Measurements from ENCODE around the gene OPHN1. TPM values are rescaled to one million over a fixed set of nuclear protein-coding genes. Genes with fewer than 3 reads are reported as not detected.
"Not testable (repeated sequence)": the region's sequence is repeated elsewhere in the genome, so short reads cannot be mapped to it uniquely, and the experiment has no call there.

OPHN1 gene
- total RNA-seq, 2 donors from 2014 or later = 0.84 to 1.0 TPM

GRCh38 chrX:68372665-68373064 is 60.6 kb downstream of the OPHN1 start:
- Mint-ChIP-seq H3K36me3 (peaks cover 5% of the 10 kb centered on the region), H3K4me1 (ENCODE audit: low read depth in 2 of 2) (no peaks in the 10 kb centered on the region), H3K27ac (no peak overlapping the region), H3K4me3 (no peak overlapping the region), H3K9me3 (no peaks in the 10 kb centered on the region), H3K27me3 (peaks cover 0 to 9% of the 10 kb centered on the region in 2 donors)
- ATAC-seq (no peak), DNase-seq (ENCODE audit: low spot score) (no peak)

- no peak for DNase-seq (ENCODE audit: low spot score)
- Mint-ChIP-seq H3K4me3 (no peak overlapping the region), H3K27me3 (peaks cover 0 to 10% of the 10 kb centered on the region in 2 donors), H3K4me1 (ENCODE audit: low read depth in 2 of 2) (no peaks in the 10 kb centered on the region), H3K27ac (no peak overlapping the region), H3K9me3 (no peaks in the 10 kb centered on the region), H3K36me3 (peaks cover 5% of the 10 kb centered on the region)
- no peak for ATAC-seq
Measured at GRCh38 chrX:68369559-68369958, 63.7 kb downstream of the OPHN1 start.

GRCh38 chrX:68365341-68365740 is 68.0 kb downstream of the OPHN1 start:
- DNase-seq (ENCODE audit: low spot score) (no peak), ATAC-seq (no peak)
- H3K9me3 Mint-ChIP-seq = no peaks in the 10 kb centered on the region
- peaks cover 0 to 13% of the 10 kb centered on the region in 2 donors for H3K27me3 Mint-ChIP-seq
- H3K36me3 Mint-ChIP-seq = peaks cover 5% of the 10 kb centered on the region
- H3K4me1 Mint-ChIP-seq (ENCODE audit: low read depth in 2 of 2) = no peaks in the 10 kb centered on the region
- H3K4me3 Mint-ChIP-seq = no peak overlapping the region
- no peak overlapping the region for H3K27ac Mint-ChIP-seq

- H3K27me3 Mint-ChIP-seq = peaks cover 0 to 7% of the 10 kb centered on the region in 2 donors
- no peak overlapping the region for H3K27ac Mint-ChIP-seq
- DNase-seq (ENCODE audit: low spot score) = no peak
- no peaks in the 10 kb centered on the region for H3K9me3 Mint-ChIP-seq
- H3K4me3 Mint-ChIP-seq = no peak overlapping the region
- no peaks in the 10 kb centered on the region for H3K4me1 Mint-ChIP-seq (ENCODE audit: low read depth in 2 of 2)
- ATAC-seq = no peak
- H3K36me3 Mint-ChIP-seq = no peaks in the 10 kb centered on the region
Measured at GRCh38 chrX:68363984-68364383, 69.3 kb downstream of the OPHN1 start.

- Mint-ChIP-seq H3K9me3 (no peaks in the 10 kb centered on the region), H3K36me3 (no peaks in the 10 kb centered on the region), H3K4me3 (no peak overlapping the region), H3K27ac (no peak overlapping the region), H3K4me1 (ENCODE audit: low read depth in 2 of 2) (no peaks in the 10 kb centered on the region), H3K27me3 (peaks cover 0 to 5% of the 10 kb centered on the region in 2 donors)
- no peak for DNase-seq (ENCODE audit: low spot score)
- no peak for ATAC-seq
Measured at GRCh38 chrX:68358679-68359078, 74.6 kb downstream of the OPHN1 start.

- H3K4me3 Mint-ChIP-seq = no peak overlapping the region
Measured at GRCh38 chrX:68355629-68355920, 77.7 kb downstream of the OPHN1 start.

GRCh38 chrX:68354879-68355628 is 78.2 kb downstream of the OPHN1 start:
- Mint-ChIP-seq H3K4me1 (ENCODE audit: low read depth in 2 of 2) (no peaks in the 10 kb centered on the region), H3K27me3 (peaks cover 0 to 4% of the 10 kb centered on the region in 2 donors), H3K27ac (no peak overlapping the region), H3K36me3 (no peaks in the 10 kb centered on the region), H3K9me3 (no peaks in the 10 kb centered on the region), H3K4me3 (no peak overlapping the region)
- ATAC-seq (no peak), DNase-seq (ENCODE audit: low spot score) (no peak)

More at GRCh38 chrX:68355629-68355920, 77.7 kb downstream of the OPHN1 start:
- H3K36me3 Mint-ChIP-seq = no peaks in the 10 kb centered on the region
- H3K27me3 Mint-ChIP-seq = peaks cover 0 to 4% of the 10 kb centered on the region in 2 donors
- DNase-seq (ENCODE audit: low spot score) = no peak
- H3K4me1 Mint-ChIP-seq (ENCODE audit: low read depth in 2 of 2) = no peaks in the 10 kb centered on the region
- H3K27ac Mint-ChIP-seq = no peak overlapping the region
- ATAC-seq = no peak
- no peaks in the 10 kb centered on the region for H3K9me3 Mint-ChIP-seq

- no peaks in the 10 kb centered on the region for H3K9me3 Mint-ChIP-seq
- ATAC-seq (no peak), DNase-seq (ENCODE audit: low spot score) (no peak)
- H3K36me3 Mint-ChIP-seq = no peaks in the 10 kb centered on the region
- H3K4me1 Mint-ChIP-seq (ENCODE audit: low read depth in 2 of 2) = no peaks in the 10 kb centered on the region
- H3K27me3 Mint-ChIP-seq = peaks cover 0 to 8% of the 10 kb centered on the region in 2 donors
- H3K27ac Mint-ChIP-seq = no peak overlapping the region
- no peak overlapping the region for H3K4me3 Mint-ChIP-seq
Measured at GRCh38 chrX:68345025-68345424, 88.3 kb downstream of the OPHN1 start.

GRCh38 chrX:68343551-68343950 is 89.7 kb downstream of the OPHN1 start:
- Mint-ChIP-seq H3K36me3 (no peaks in the 10 kb centered on the region), H3K27me3 (peaks cover 0 to 9% of the 10 kb centered on the region in 2 donors), H3K4me3 (no peak overlapping the region), H3K4me1 (ENCODE audit: low read depth in 2 of 2) (no peaks in the 10 kb centered on the region), H3K9me3 (no peaks in the 10 kb centered on the region), H3K27ac (no peak overlapping the region)
- no peak for DNase-seq (ENCODE audit: low spot score)
- ATAC-seq = no peak

GRCh38 chrX:68332201-68332731 is 101.0 kb downstream of the OPHN1 start:
- Mint-ChIP-seq H3K27me3 (no peaks in the 10 kb centered on the region), H3K36me3 (no peaks in the 10 kb centered on the region), H3K4me3 (no peak overlapping the region), H3K9me3 (no peaks in the 10 kb centered on the region), H3K27ac (no peak overlapping the region), H3K4me1 (ENCODE audit: low read depth in 2 of 2) (no peaks in the 10 kb centered on the region)
- DNase-seq (ENCODE audit: low spot score) (no peak), ATAC-seq (no peak)

GRCh38 chrX:68326841-68327240 is 106.5 kb downstream of the OPHN1 start:
- not testable (repeated sequence) for H3K27ac Mint-ChIP-seq; H3K4me1 Mint-ChIP-seq (ENCODE audit: low read depth in 2 of 2); H3K27me3 Mint-ChIP-seq; H3K36me3 Mint-ChIP-seq; H3K9me3 Mint-ChIP-seq; H3K4me3 Mint-ChIP-seq; ATAC-seq; DNase-seq (ENCODE audit: low spot score)

GRCh38 chrX:68307769-68308168 is 125.5 kb downstream of the OPHN1 start:
- Mint-ChIP-seq H3K36me3 (no peaks in the 10 kb centered on the region), H3K27ac (peak overlapping the region in 1 of 2 donors; percentile 33)
- ATAC-seq = no peak

GRCh38 chrX:68304602-68305001 is 128.7 kb downstream of the OPHN1 start:
- no peak for DNase-seq (ENCODE audit: low spot score)
- peak overlapping the region in 1 of 2 donors; percentile 28 for H3K27ac Mint-ChIP-seq
- peak; percentile 89 to 93 for ATAC-seq
- peaks cover 9 to 14% of the 10 kb centered on the region in 2 donors for H3K4me1 Mint-ChIP-seq (ENCODE audit: low read depth in 2 of 2)
- H3K36me3 Mint-ChIP-seq = no peaks in the 10 kb centered on the region
- H3K27me3 Mint-ChIP-seq = peaks cover 0 to 6% of the 10 kb centered on the region in 2 donors
- H3K9me3 Mint-ChIP-seq = no peaks in the 10 kb centered on the region
- peak overlapping the region; percentile 17 for H3K4me3 Mint-ChIP-seq

More at GRCh38 chrX:68307769-68308168, 125.5 kb downstream of the OPHN1 start:
- no peak for DNase-seq (ENCODE audit: low spot score)
- Mint-ChIP-seq H3K4me1 (ENCODE audit: low read depth in 2 of 2) (peaks cover 10 to 12% of the 10 kb centered on the region in 2 donors), H3K4me3 (no peak overlapping the region), H3K27me3 (peaks cover 0 to 6% of the 10 kb centered on the region in 2 donors), H3K9me3 (no peaks in the 10 kb centered on the region)

GRCh38 chrX:68299898-68300297 is 133.4 kb downstream of the OPHN1 start:
- ATAC-seq (no peak), DNase-seq (ENCODE audit: low spot score) (no peak)
- Mint-ChIP-seq H3K27me3 (peaks cover 0 to 6% of the 10 kb centered on the region in 2 donors), H3K9me3 (no peaks in the 10 kb centered on the region), H3K36me3 (no peaks in the 10 kb centered on the region), H3K4me1 (ENCODE audit: low read depth in 2 of 2) (peaks cover 4 to 11% of the 10 kb centered on the region in 2 donors), H3K4me3 (no peak overlapping the region), H3K27ac (no peak overlapping the region)

Measured in natural killer cell treated with Interleukin-12 subunit alpha and Interleukin-12 subunit beta and Interleukin-15 and Interleukin-18, amount 100 ng/mL, for 72 hours (primary cell).